Measurements from ENCODE around the gene FLVCR1.

The FLVCR1 gene

DNA sequence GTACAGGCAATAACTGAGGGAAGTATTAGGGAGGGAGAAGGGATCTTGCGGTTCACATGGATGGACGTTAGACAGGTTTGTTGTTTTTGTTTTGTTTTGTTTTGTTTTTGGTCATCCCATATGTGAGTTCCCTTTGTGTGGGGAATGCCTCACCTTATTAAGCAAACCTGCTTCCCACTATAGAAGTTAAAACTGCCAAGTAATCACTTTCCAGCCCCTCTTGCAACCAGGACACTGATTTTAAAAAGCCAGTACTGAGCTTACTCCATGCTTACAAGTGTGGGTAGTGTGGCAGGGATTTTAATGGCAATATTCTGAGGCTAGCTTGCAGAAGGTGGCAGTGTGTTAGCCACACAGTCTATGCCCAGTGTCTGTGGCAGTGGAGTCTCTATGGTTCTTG lies 37.1 kb upstream of the FLVCR1 start:
- Histone ChIP-seq H2AFZ (no peak overlapping the region), H3K4me2 (ENCODE audit: low read length) (no peak overlapping the region), H3K27me3 (ENCODE audit: control insufficient read depth, insufficient read depth, low read length) (no peaks in the 10 kb centered on the region), H3K4me1 (no peaks in the 10 kb centered on the region), H3K79me2 (no peaks in the 10 kb centered on the region), H3K9ac (no peak overlapping the region), H3K9me3 (ENCODE audit: control insufficient read depth, low read length) (peaks cover 3% of the 10 kb centered on the region), H3K36me3 (ENCODE audit: control insufficient read depth, insufficient read depth, low read length) (no peaks in the 10 kb centered on the region), H3K4me3 (ENCODE audit: low read depth, low read length) (no peak overlapping the region), H3K27ac (no peak overlapping the region)
- no peak for TF ChIP-seq CTCF (IDR thresholded peaks at IDR 0.05)

- H3K27ac ChIP-seq: no peak overlapping the region
- no peak for TF ChIP-seq CTCF (IDR thresholded peaks at IDR 0.05)
- no peak overlapping the region for H3K9ac ChIP-seq
- peaks cover 3% of the 10 kb centered on the region for H3K9me3 ChIP-seq (ENCODE audit: control insufficient read depth, low read length)
- H3K27me3 ChIP-seq (ENCODE audit: control insufficient read depth, insufficient read depth, low read length): no peaks in the 10 kb centered on the region
- no peaks in the 10 kb centered on the region for H3K36me3 ChIP-seq (ENCODE audit: control insufficient read depth, insufficient read depth, low read length)
- no peak overlapping the region for H3K4me3 ChIP-seq (ENCODE audit: low read depth, low read length)
- no peaks in the 10 kb centered on the region for H3K79me2 ChIP-seq
- no peak overlapping the region for H2AFZ ChIP-seq
- H3K4me1 ChIP-seq: no peaks in the 10 kb centered on the region
- H3K4me2 ChIP-seq (ENCODE audit: low read length): no peak overlapping the region
Observed at GRCh38 chr1:212822956-212823355, 35.1 kb upstream of the FLVCR1 start.

DNA sequence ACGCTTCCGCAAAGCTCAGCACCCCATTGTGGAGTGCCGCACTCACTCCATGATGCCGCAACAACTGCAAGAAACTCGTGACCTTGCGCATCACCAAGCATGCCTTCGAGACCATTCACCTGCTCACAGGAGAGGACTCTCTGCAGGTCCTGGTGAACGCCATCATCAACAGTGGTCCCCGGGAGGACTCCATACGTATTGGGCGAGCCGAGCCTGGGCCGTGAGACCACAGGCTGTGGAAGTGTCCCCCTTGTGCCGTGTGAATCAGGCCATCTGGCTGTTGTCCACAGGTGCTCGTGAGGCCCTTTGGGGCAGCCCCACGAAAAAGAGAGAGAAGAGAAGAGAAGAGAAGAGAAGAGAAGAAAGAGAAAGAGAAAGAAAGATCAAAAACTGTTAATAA lies 33.9 kb upstream of the FLVCR1 start:
- Histone ChIP-seq H3K4me3 (ENCODE audit: low read depth, low read length) (no peak overlapping the region), H3K9me3 (ENCODE audit: control insufficient read depth, low read length) (peaks cover 3% of the 10 kb centered on the region), H3K9ac (no peak overlapping the region), H3K36me3 (ENCODE audit: control insufficient read depth, insufficient read depth, low read length) (no peaks in the 10 kb centered on the region), H3K4me2 (ENCODE audit: low read length) (no peak overlapping the region), H3K27me3 (ENCODE audit: control insufficient read depth, insufficient read depth, low read length) (no peaks in the 10 kb centered on the region), H3K4me1 (no peaks in the 10 kb centered on the region), H2AFZ (no peak overlapping the region), H3K27ac (no peak overlapping the region), H3K79me2 (no peaks in the 10 kb centered on the region)
- TF ChIP-seq CTCF (IDR thresholded peaks at IDR 0.05): no peak

- no peak overlapping the region for H3K4me3 ChIP-seq (ENCODE audit: low read depth, low read length)
Observed at GRCh38 chr1:212825798-212826452, 32.1 kb upstream of the FLVCR1 start.

More at GRCh38 chr1:212825798-212826452, 32.1 kb upstream of the FLVCR1 start:
- Histone ChIP-seq H3K27ac (no peak overlapping the region), H3K27me3 (ENCODE audit: control insufficient read depth, insufficient read depth, low read length) (no peaks in the 10 kb centered on the region), H3K36me3 (ENCODE audit: control insufficient read depth, insufficient read depth, low read length) (no peaks in the 10 kb centered on the region), H3K4me2 (ENCODE audit: low read length) (no peak overlapping the region), H2AFZ (no peak overlapping the region), H3K79me2 (no peaks in the 10 kb centered on the region), H3K9me3 (ENCODE audit: control insufficient read depth, low read length) (peaks cover 3% of the 10 kb centered on the region), H3K9ac (no peak overlapping the region), H3K4me1 (no peaks in the 10 kb centered on the region)
- no peak for TF ChIP-seq CTCF (IDR thresholded peaks at IDR 0.05)
